Measurements from ENCODE around the gene ABCC12. TPM values are rescaled to one million over a fixed set of nuclear protein-coding genes. Genes with fewer than 3 reads are reported as not detected.
"Not testable (repeated sequence)": the region's sequence is repeated elsewhere in the genome, so short reads cannot be mapped to it uniquely, and the experiment has no call there.

Gene ABCC12
- polyA plus RNA-seq, 4 donors: 0.04 to 0.35 TPM; not detected in 2

GRCh38 chr16:48166617-48167016 lies 10.8 kb upstream of the ABCC12 start:
- DNase-seq (ENCODE audit: low read depth in 4 of 4, low spot score in 3 of 4): not testable (repeated sequence)

- DNase-seq (ENCODE audit: low read depth in 4 of 4, low spot score in 3 of 4): no peak
These were observed 10.3 kb upstream of the ABCC12 start for GRCh38 chr16:48165961-48166578.

GRCh38 chr16:48164907-48165715 lies 9.3 kb upstream of the ABCC12 start:
- peak; percentile 17 to 45 (median 36) for DNase-seq (ENCODE audit: low read depth in 4 of 4, low spot score in 3 of 4)

- no peak for DNase-seq (ENCODE audit: low read depth in 4 of 4, low spot score in 3 of 4)
These were observed 7.1 kb upstream of the ABCC12 start for GRCh38 chr16:48162839-48163410.

GRCh38 chr16:48161906-48162305 lies 6.1 kb upstream of the ABCC12 start:
- DNase-seq (ENCODE audit: low read depth in 4 of 4, low spot score in 3 of 4): no peak

- no peak for DNase-seq (ENCODE audit: low read depth in 4 of 4, low spot score in 3 of 4)
These were observed 4.8 kb upstream of the ABCC12 start for GRCh38 chr16:48160575-48160974.

- DNase-seq (ENCODE audit: low read depth in 4 of 4, low spot score in 3 of 4): no peak
These were observed 2.5 kb upstream of the ABCC12 start for GRCh38 chr16:48158296-48158695.

- DNase-seq (ENCODE audit: low read depth in 4 of 4, low spot score in 3 of 4): no peak
These were observed 2.0 kb upstream of the ABCC12 start for GRCh38 chr16:48157794-48158193.

- no peak for DNase-seq (ENCODE audit: low read depth in 4 of 4, low spot score in 3 of 4)
These were observed 1.5 kb upstream of the ABCC12 start for GRCh38 chr16:48157302-48157701.

- peak; percentile 36 to 74 (median 52) for DNase-seq (ENCODE audit: low read depth in 4 of 4, low spot score in 3 of 4)
These were observed 1.0 kb upstream of the ABCC12 start for GRCh38 chr16:48156790-48157209.

- DNase-seq (ENCODE audit: low read depth in 4 of 4, low spot score in 3 of 4): no peak
These were observed 2.0 kb downstream of the ABCC12 start for GRCh38 chr16:48153774-48154173.

- no peak for DNase-seq (ENCODE audit: low read depth in 4 of 4, low spot score in 3 of 4)
These were observed 3.6 kb downstream of the ABCC12 start for GRCh38 chr16:48152226-48152625.

- no peak for DNase-seq (ENCODE audit: low read depth in 4 of 4, low spot score in 3 of 4)
These were observed 5.1 kb downstream of the ABCC12 start for GRCh38 chr16:48150707-48151106.

GRCh38 chr16:48146710-48147109 lies 9.1 kb downstream of the ABCC12 start:
- no peak for DNase-seq (ENCODE audit: low read depth in 4 of 4, low spot score in 3 of 4)

GRCh38 chr16:48146131-48146530 lies 9.7 kb downstream of the ABCC12 start:
- no peak for DNase-seq (ENCODE audit: low read depth in 4 of 4, low spot score in 3 of 4)

GRCh38 chr16:48143812-48144368 lies 11.9 kb downstream of the ABCC12 start:
- DNase-seq (ENCODE audit: low read depth in 4 of 4, low spot score in 3 of 4): no peak

GRCh38 chr16:48140821-48141220 lies 15.0 kb downstream of the ABCC12 start:
- DNase-seq (ENCODE audit: low read depth in 4 of 4, low spot score in 3 of 4): no peak

- DNase-seq (ENCODE audit: low read depth in 4 of 4, low spot score in 3 of 4): no peak
These were observed 16.3 kb downstream of the ABCC12 start for GRCh38 chr16:48139517-48139916.

- no peak for DNase-seq (ENCODE audit: low read depth in 4 of 4, low spot score in 3 of 4)
These were observed 17.2 kb downstream of the ABCC12 start for GRCh38 chr16:48138543-48138942.

- no peak for DNase-seq (ENCODE audit: low read depth in 4 of 4, low spot score in 3 of 4)
These were observed 18.0 kb downstream of the ABCC12 start for GRCh38 chr16:48137822-48138221.

- no peak for DNase-seq (ENCODE audit: low read depth in 4 of 4, low spot score in 3 of 4)
These were observed 19.0 kb downstream of the ABCC12 start for GRCh38 chr16:48136547-48137360.
